GM20431 (cell line): Measurements from ENCODE around the gene PINK1.
"Not testable (repeated sequence)": the region's sequence is repeated elsewhere in the genome, so short reads cannot be mapped to it uniquely, and the experiment has no call there.

Source experiments
- in situ Hi-C: fragments of 300-500 bp; cut with MseI, MboI; formaldehyde crosslinking; loops from one replicate; pipeline ENCODE4 v1.15.0; 2020; ENCODE audit warnings: low sequenced_read_pairs; ENCODE audit not compliant: unreplicated experiment

PINK1 gene

GRCh38 chr1:20670936-20671335 is 37.7 kb downstream of the PINK1 start:
- in situ Hi-C loops = no loop called here

- in situ Hi-C loops = no loop called here
Observed at GRCh38 chr1:20672265-20672632, 39.0 kb downstream of the PINK1 start.

- in situ Hi-C loops = not testable (repeated sequence)
Observed at GRCh38 chr1:20673626-20674025, 40.4 kb downstream of the PINK1 start.

GRCh38 chr1:20678599-20678998 is 45.3 kb downstream of the PINK1 start:
- in situ Hi-C loops = no loop called here

DNA sequence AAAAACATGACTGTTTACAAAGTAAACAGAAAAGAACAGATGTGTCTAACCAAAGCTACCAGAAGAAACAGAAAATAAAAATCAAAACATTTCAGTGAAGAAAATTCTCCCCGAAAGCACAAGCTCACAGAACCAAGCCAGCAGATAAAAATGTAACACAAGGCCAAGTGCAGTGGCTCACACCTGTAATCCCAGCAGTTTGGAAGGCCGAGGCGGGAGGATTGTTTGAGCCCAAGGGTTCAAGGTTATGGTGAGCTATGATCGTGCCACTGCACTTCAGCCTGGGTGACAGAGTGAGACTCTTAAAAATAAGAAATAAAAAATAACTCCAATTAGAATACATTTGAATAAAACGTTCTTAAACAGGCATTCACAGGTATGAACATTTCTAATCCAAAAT is 47.0 kb downstream of the PINK1 start:
- in situ Hi-C loops = no loop called here

GRCh38 chr1:20681999-20682398 is 48.7 kb downstream of the PINK1 start:
- in situ Hi-C loops = no loop called here

- in situ Hi-C loops = no loop called here
Observed at GRCh38 chr1:20682571-20683236, 49.4 kb downstream of the PINK1 start.

DNA sequence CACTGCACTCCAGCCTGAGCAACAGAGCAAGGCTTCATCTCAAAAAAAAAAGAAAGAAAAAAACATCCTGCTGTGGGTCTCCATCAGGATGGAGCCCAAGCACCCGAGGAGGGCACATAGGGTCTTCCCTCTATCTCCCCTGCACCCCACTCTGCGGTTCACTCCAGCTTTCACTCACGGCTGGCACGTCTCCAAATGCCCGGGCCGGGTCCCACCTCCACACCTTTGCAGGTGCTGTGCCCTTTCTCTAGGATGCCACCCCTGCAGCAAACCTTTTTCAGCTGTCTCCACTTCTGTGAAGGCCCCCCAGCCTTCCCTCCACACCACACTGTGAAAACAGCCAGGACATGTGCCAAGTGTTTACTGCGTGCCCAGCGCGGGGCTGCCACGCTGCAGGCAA is 50.4 kb downstream of the PINK1 start:
- in situ Hi-C loops = no loop called here

- in situ Hi-C loops = no loop called here
Observed at GRCh38 chr1:20684050-20684620, 50.9 kb downstream of the PINK1 start.

DNA sequence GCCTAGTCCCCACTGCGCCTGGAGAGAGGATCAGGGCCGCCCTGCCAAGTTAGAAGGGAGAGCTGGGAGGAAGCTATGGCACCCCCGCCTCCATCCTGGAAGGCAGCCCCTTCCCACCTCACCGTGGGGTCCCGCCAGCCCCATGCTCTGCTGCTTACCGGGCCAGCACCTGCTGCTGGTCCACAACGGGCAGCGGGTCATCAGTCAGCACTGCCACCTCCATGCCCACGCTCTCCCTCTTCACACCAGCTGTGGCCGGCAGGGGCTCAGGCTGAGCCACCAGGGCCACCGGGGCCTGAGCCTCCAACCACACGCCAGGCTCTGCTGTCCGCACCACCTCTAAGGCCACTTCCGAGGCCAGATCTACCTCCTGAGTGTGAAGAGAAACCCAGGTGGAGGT is 51.4 kb downstream of the PINK1 start:
- in situ Hi-C loops = no loop called here

DNA sequence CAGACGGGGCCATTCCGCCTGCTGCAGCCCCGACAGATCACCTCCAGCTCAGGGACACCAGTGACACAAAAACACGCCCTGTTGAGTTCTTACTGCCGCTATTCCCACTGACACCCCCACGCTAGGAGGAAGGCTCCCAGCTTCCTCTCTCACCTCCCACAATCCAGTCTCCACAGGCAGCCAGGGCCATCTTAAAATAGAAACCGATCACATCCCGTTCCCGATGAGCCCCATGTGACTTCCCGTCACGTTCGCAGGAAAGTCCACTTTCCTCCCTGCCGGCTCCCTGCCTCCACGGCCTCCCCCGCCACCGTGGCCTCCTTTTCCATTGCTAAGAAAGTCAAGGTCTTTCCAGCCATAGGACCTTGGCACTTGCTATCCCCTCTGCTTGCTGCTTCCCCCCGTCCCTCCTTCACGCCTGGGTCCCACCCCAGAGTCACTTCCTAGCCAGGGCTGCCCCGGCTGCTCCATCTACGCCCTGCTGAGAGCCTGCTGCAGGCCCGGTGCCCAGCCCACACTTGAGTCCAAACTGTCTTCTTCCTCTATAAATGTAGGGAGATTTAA is 51.9 kb downstream of the PINK1 start:
- in situ Hi-C loops = no loop called here

GRCh38 chr1:20685741-20686140 is 52.5 kb downstream of the PINK1 start:
- in situ Hi-C loops = no loop called here

DNA sequence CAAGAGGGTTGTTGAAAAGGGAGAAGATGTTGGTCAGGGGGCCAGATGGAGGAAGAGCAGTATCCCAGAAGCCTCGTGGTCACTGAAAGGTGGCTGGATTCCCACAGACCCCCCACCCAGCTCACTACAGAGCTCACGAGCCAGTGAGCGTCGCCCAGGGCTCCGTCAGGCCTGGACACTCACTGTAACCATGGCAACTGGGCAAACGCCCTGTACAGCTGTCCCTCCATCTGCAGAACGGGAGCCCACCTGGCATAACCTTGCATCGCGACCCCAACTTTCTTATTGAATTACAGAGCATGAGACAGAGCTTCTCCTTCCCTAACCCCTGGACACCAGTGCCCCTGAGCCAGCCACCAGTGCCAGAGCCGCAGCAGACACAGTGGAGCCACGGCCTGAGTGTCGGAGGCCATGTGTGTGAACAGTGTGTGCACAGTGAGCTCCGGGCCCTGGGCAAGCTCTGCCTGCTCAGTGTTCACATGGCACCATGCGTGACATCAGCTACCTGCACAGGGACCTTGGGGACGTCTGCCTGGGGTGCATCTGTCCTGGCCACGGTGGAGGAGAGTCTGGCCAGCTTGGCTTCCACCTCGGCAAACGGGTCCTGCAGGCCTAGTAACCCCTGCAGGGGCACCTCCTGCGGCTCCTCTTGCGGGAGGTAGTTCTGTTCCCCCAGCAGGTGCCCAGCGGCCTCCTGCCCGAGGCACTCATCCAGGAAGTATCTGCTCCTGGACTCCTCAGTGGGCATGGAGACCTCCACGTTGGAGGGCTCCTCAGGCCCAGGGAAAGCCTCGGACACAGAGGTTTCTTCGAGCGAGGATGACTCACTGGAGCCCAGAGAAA is 53.8 kb downstream of the PINK1 start:
- in situ Hi-C loops = no loop called here

GRCh38 chr1:20689645-20690056 is 56.4 kb downstream of the PINK1 start:
- in situ Hi-C loops = loop anchor here (10.0 kb wide), 1 partner anchor 505 kb away; no protein-coding TSS in a partner anchor

DNA sequence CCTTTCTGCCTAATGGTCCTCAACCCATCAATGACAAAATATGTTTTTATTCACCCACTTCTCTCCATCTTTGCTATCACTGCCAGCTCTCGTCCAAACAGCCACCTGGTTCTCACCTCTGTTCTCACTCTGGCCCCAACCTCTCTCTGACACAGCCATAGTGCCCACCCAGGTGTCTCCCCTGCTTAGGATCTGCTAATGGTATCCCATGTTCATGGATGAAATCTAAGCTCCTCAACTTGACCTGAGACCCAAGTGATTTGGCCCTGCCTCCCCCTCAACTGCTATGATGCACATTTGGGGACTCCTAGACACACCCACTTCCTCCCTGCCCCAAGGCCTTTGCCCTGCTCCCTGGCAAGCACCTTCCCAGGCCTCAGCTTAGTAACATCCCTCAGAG is 58.6 kb downstream of the PINK1 start:
- in situ Hi-C loops = loop anchor here (10.0 kb wide), 1 partner anchor 503 kb away; no protein-coding TSS in a partner anchor

DNA sequence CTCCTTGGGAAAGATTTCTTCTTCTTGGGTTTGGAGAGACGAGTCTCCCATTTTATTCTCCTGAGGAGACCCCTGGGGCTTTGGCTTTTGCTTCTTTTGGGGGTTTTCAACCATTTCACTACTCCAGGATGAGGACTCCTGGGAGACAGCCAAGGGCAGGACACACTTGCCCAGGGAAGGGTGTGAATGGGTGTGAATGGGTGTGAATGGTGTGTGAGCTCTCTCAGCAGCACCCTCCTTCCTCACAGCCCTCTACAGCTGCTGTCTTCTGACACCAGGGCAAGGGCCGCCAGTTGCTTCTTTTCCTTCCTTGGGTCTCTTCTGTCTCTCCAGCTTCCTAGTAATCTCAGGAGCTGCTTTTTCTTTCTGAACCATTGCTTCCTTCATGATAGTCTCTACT is 60.4 kb downstream of the PINK1 start:
- in situ Hi-C loops = loop anchor here (10.0 kb wide), 1 partner anchor 501 kb away; no protein-coding TSS in a partner anchor

GRCh38 chr1:20695515-20695914 is 62.3 kb downstream of the PINK1 start:
- in situ Hi-C loops = loop anchor here (10.0 kb wide), 1 partner anchor 499 kb away; no protein-coding TSS in a partner anchor

DNA sequence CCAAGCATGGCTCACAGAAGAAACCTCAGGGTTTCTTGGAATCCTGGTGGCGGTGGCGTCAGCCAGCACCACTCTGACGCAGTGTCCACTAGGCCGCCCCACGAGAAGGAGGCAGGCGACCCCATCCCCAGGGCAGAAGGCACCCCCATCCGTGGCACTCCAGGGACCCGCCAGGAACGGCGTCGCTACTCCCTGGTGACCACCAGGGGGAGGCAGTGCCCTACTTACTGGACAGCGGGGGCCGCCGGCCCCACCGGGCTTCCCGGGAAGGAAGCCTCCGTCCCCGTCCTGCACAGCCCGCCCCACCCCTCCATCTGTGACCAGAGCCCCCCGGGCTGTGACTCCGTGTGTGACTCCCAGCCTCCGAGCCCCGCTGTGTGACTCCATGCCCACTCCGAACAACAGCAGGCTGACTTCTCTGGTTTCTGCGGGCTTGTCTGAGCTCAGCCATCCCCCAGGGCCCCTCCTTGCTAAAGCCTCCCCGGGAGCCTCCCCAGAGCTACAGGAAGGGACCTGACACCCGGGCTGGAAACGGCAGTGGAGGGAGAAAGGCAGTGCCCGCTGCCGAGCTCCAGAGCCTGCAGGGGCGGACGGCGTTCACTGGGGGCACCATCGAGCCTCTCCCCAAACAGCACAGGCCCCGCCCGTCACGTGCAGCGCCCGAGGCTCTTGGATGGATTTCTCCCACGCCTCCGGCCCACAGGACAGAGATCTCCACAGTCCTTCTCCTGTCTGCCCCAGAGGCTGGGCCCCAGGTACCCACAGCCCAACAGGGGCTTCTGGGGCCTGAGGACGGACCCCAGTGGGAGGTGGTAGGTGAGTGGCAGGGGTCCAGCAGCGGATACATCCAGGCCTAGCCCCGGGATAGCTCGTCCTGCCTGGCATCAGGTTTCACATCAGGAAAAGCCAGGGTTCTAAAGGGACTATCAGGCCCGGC is 63.4 kb downstream of the PINK1 start:
- in situ Hi-C loops = loop anchor here (10.0 kb wide), 1 partner anchor 498 kb away; no protein-coding TSS in a partner anchor

DNA sequence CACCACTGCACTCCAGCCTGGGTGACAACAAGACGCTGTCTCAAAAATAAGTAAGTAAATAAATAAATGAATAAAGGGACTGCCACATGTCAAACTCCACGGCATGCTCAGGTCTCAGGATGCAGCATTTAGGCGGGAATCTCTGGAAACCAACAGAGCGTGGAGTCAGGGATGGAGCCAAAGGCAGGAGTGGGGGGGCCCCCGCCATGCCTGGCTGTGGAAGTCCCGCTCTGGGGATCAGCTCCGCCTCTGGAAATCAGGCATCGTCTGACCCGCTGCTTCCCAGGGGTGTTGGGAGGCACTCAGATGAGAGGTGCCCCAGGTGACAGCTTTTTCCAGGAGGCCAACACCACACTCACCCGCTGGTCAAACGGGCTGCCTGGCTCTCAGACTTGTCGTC is 64.3 kb downstream of the PINK1 start:
- in situ Hi-C loops = loop anchor here (10.0 kb wide), 1 partner anchor 497 kb away; no protein-coding TSS in a partner anchor
